RWPE2 (cell line): ENCODE data around the gene LIN52.

Experiments
- ATAC-seq: fragments of 200-7000 bp; cut with Tn5 transposase; 3 replicates; pipeline ENCODE4 v1.9.1; 2021; ENCODE audit warnings: low read depth
- DNase-seq: peaks from one replicate; pipeline ENCODE4 v3.0.0-alpha.2; 2020; ENCODE audit warnings: low spot score
- H3K27ac ChIP-seq: fragments of 450-650 bp; 2 replicates; pipeline ENCODE4 v1.5.1; 2017; ENCODE audit warnings: mild to moderate bottlenecking; ENCODE audit not compliant: poor library complexity, severe bottlenecking
- H3K27me3 ChIP-seq: fragments of 250-450 bp; sonication (Bioruptor Pico); 2 replicates; pipeline ENCODE4 v1.5.1; 2021; ENCODE audit warnings: mild to moderate bottlenecking, moderate library complexity; ENCODE audit not compliant: insufficient read depth, poor library complexity, severe bottlenecking
- H3K36me3 ChIP-seq: fragments of 250-450 bp; sonication (Bioruptor Pico); 2 replicates; pipeline ENCODE4 v1.5.1; 2020; ENCODE audit warnings: low read depth, mild to moderate bottlenecking, moderate library complexity
- H3K4me1 ChIP-seq: fragments of 250-450 bp; sonication (Bioruptor Pico); 2 replicates; pipeline ENCODE4 v1.5.1; 2021; ENCODE audit warnings: mild to moderate bottlenecking, moderate library complexity; ENCODE audit not compliant: insufficient read depth, poor library complexity, severe bottlenecking
- H3K4me3 ChIP-seq: fragments of 250-450 bp; sonication (Bioruptor Pico); 2 replicates; pipeline ENCODE4 v1.5.1; 2021; ENCODE audit warnings: mild to moderate bottlenecking, moderate library complexity; ENCODE audit not compliant: severe bottlenecking
- H3K9me3 ChIP-seq: fragments of 250-450 bp; sonication (Bioruptor Pico); 2 replicates; pipeline ENCODE4 v1.5.1; 2021; ENCODE audit warnings: mild to moderate bottlenecking, moderate library complexity; ENCODE audit not compliant: severe bottlenecking
- CTCF ChIP-seq: fragments of 450-650 bp; IDR thresholded peaks from one replicate; pipeline ENCODE4 v1.5.1; 2017; ENCODE audit warnings: mild to moderate bottlenecking, moderate library complexity; ENCODE audit not compliant: poor library complexity, severe bottlenecking

LIN52 gene

GRCh38 chr14:74169906-74170305 is 85.2 kb downstream of the LIN52 start:
- ATAC-seq (no peak), DNase-seq (no peak)
- Histone ChIP-seq H3K36me3 (no peaks in the 10 kb centered on the region), H3K27me3 (no peaks in the 10 kb centered on the region), H3K9me3 (no peaks in the 10 kb centered on the region), H3K4me3 (no peak overlapping the region), H3K27ac (no peak overlapping the region), H3K4me1 (no peaks in the 10 kb centered on the region)
- TF ChIP-seq CTCF, result no peak

- H3K27me3 ChIP-seq, result no peaks in the 10 kb centered on the region
- H3K36me3 ChIP-seq, result no peaks in the 10 kb centered on the region
- H3K9me3 ChIP-seq, result no peaks in the 10 kb centered on the region
- ATAC-seq (no peak), DNase-seq (no peak)
- no peak overlapping the region for H3K4me3 ChIP-seq
- no peak for TF ChIP-seq CTCF
- H3K4me1 ChIP-seq, result no peaks in the 10 kb centered on the region
- H3K27ac ChIP-seq, result no peak overlapping the region
Measured at GRCh38 chr14:74176400-74176793, 91.6 kb downstream of the LIN52 start.

GRCh38 chr14:74179856-74180255 is 95.1 kb downstream of the LIN52 start:
- DNase-seq (no peak), ATAC-seq (no peak)
- Histone ChIP-seq H3K36me3 (no peaks in the 10 kb centered on the region), H3K27me3 (no peaks in the 10 kb centered on the region), H3K9me3 (no peaks in the 10 kb centered on the region), H3K4me1 (no peaks in the 10 kb centered on the region), H3K4me3 (no peak overlapping the region), H3K27ac (no peak overlapping the region)
- no peak for TF ChIP-seq CTCF

GRCh38 chr14:74190927-74191575 is 106.3 kb downstream of the LIN52 start:
- Histone ChIP-seq H3K36me3 (no peaks in the 10 kb centered on the region), H3K27me3 (no peaks in the 10 kb centered on the region), H3K27ac (no peak overlapping the region), H3K9me3 (no peaks in the 10 kb centered on the region), H3K4me3 (no peak overlapping the region), H3K4me1 (no peaks in the 10 kb centered on the region)
- no peak; the same call in 2 of the 3 replicates for ATAC-seq
- DNase-seq, result no peak
- no peak for TF ChIP-seq CTCF

- no peaks in the 10 kb centered on the region for H3K36me3 ChIP-seq
- no peak for TF ChIP-seq CTCF
- no peak overlapping the region for H3K27ac ChIP-seq
- no peak for ATAC-seq
- no peak overlapping the region for H3K4me3 ChIP-seq
- H3K27me3 ChIP-seq, result no peaks in the 10 kb centered on the region
- H3K4me1 ChIP-seq, result no peaks in the 10 kb centered on the region
- DNase-seq, result no peak
- H3K9me3 ChIP-seq, result no peaks in the 10 kb centered on the region
Measured at GRCh38 chr14:74194506-74195274, 109.9 kb downstream of the LIN52 start.
